ENCODE data around the gene LYG1. TPM values are rescaled to one million over a fixed set of nuclear protein-coding genes. Genes with fewer than 3 reads are reported as not detected.

The LYG1 gene
- total and polyA plus RNA-seq, 2 of the 13 experiments (the other 11 are each of a cell fraction or from before 2014, with no cell fraction given), result 1.00 to 2.9 TPM

DNA sequence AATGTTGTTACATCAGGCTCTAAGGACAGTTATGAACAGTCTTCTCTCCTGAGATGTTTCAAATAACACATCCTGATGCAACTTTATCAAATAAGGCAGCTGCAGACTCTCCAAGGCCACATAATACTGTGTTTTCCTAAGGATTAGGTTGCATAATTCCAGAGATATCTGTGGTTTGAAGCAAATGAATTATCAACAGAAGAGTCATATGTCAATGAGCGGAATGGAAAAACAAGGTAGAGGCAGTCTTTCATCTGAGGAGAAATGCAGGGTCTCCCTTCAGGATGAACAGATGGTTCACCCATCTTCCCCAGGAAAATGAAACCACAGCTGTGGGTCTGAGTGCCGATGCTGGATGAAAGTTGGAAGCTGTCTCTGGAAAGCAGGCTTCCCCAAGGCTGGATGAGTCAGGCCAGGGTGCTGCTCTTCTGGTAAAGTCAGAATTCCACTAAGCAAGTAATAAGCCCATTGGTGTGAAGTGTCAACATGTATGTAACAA is 22.2 kb downstream of the LYG1 start (continued):
- TF ChIP-seq HOMEZ (CRISPR knock-in tag; IDR thresholded peaks at IDR 0.05; ENCODE audit: low read depth) (peak; percentile 83), NFE2L2 (IDR thresholded peaks at IDR 0.05; ENCODE audit: low read length) (no peak), NR2F2 (IDR thresholded peaks at IDR 0.05; ENCODE audit: borderline replicate concordance, low read depth) (peak; percentile 94), ZNF644 (CRISPR knock-in tag; IDR thresholded peaks at IDR 0.05; ENCODE audit: low read depth) (peak; percentile 86), HOXA5 (CRISPR knock-in tag; IDR thresholded peaks at IDR 0.05) (peak; percentile 92), ATF4 (CRISPR knock-in tag; IDR thresholded peaks at IDR 0.05) (peak in 1 of 2 experiments; percentile 99; a peak in 2 of 4 replicates), ZNF883 (CRISPR knock-in tag; IDR thresholded peaks at IDR 0.05; ENCODE audit: not compliant biosample characterization) (no peak), GTF2F1 (IDR thresholded peaks at IDR 0.05; ENCODE audit: low read length) (no peak), ZBTB21 (CRISPR knock-in tag; IDR thresholded peaks at IDR 0.05) (no peak), SIX4 (CRISPR knock-in tag; IDR thresholded peaks at IDR 0.05) (peak; percentile 100), MTF2 (CRISPR knock-in tag; IDR thresholded peaks at IDR 0.05; ENCODE audit: borderline replicate concordance) (no peak), IKZF5 (CRISPR knock-in tag; IDR thresholded peaks at IDR 0.05) (peak; percentile 65), ZNF263 (CRISPR knock-in tag; IDR thresholded peaks at IDR 0.05) (no peak), SP2 (CRISPR knock-in tag; IDR thresholded peaks at IDR 0.05) (no peak), TAF1 (CRISPR knock-in tag; IDR thresholded peaks at IDR 0.05) (no peak), AHDC1 (CRISPR knock-in tag; IDR thresholded peaks at IDR 0.05; ENCODE audit: borderline replicate concordance) (peak; percentile 88; the same call in 1 of the 2 replicates)
- TF ChIP-seq, protein P1, sequence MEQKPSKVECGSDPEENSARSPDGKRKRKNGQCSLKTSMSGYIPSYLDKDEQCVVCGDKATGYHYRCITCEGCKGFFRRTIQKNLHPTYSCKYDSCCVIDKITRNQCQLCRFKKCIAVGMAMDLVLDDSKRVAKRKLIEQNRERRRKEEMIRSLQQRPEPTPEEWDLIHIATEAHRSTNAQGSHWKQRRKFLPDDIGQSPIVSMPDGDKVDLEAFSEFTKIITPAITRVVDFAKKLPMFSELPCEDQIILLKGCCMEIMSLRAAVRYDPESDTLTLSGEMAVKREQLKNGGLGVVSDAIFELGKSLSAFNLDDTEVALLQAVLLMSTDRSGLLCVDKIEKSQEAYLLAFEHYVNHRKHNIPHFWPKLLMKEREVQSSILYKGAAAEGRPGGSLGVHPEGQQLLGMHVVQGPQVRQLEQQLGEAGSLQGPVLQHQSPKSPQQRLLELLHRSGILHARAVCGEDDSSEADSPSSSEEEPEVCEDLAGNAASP (CRISPR knock-in tag; IDR thresholded peaks at IDR 0.05; ENCODE audit: borderline replicate concordance), result peak; percentile 93
- TF ChIP-seq, protein P2, sequence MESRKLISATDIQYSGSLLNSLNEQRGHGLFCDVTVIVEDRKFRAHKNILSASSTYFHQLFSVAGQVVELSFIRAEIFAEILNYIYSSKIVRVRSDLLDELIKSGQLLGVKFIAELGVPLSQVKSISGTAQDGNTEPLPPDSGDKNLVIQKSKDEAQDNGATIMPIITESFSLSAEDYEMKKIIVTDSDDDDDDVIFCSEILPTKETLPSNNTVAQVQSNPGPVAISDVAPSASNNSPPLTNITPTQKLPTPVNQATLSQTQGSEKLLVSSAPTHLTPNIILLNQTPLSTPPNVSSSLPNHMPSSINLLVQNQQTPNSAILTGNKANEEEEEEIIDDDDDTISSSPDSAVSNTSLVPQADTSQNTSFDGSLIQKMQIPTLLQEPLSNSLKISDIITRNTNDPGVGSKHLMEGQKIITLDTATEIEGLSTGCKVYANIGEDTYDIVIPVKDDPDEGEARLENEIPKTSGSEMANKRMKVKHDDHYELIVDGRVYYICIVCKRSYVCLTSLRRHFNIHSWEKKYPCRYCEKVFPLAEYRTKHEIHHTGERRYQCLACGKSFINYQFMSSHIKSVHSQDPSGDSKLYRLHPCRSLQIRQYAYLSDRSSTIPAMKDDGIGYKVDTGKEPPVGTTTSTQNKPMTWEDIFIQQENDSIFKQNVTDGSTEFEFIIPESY (CRISPR knock-in tag; IDR thresholded peaks at IDR 0.05), result no peak
